HL-60 (cell line): ENCODE data around the gene TEX22.

Experiments used
- GABPA ChIP-seq: IDR thresholded peaks from 2 replicates; pipeline ENCODE4 v1.6.1; 2012; ENCODE audit warnings: low read depth
- POLR2AphosphoS5 ChIP-seq: IDR thresholded peaks from 2 replicates; pipeline ENCODE4 v1.6.1; 2012; ENCODE audit warnings: low read depth
- TF ChIP-seq, protein P1 (sequence below): IDR thresholded peaks from one replicate; pipeline ENCODE4 v1.5.1; 2011; ENCODE audit warnings: low read length, control low read depth, inconsistent platforms; ENCODE audit not compliant: insufficient read depth

GRCh38 chr14:105436891-105437722, 38.8 kb downstream of the TEX22 start:
- TF ChIP-seq, protein P1, sequence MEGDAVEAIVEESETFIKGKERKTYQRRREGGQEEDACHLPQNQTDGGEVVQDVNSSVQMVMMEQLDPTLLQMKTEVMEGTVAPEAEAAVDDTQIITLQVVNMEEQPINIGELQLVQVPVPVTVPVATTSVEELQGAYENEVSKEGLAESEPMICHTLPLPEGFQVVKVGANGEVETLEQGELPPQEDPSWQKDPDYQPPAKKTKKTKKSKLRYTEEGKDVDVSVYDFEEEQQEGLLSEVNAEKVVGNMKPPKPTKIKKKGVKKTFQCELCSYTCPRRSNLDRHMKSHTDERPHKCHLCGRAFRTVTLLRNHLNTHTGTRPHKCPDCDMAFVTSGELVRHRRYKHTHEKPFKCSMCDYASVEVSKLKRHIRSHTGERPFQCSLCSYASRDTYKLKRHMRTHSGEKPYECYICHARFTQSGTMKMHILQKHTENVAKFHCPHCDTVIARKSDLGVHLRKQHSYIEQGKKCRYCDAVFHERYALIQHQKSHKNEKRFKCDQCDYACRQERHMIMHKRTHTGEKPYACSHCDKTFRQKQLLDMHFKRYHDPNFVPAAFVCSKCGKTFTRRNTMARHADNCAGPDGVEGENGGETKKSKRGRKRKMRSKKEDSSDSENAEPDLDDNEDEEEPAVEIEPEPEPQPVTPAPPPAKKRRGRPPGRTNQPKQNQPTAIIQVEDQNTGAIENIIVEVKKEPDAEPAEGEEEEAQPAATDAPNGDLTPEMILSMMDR = no peak
- TF ChIP-seq POLR2AphosphoS5 = no peak
- no peak for TF ChIP-seq GABPA
